GM19452 (cell line): ENCODE measurements around the gene INO80C.
"Not testable (repeated sequence)": the region's sequence is repeated elsewhere in the genome, so short reads cannot be mapped to it uniquely, and the experiment has no call there.

ENCODE experiments used
- ATAC-seq: cut with Tn5 transposase; IDR thresholded peaks from one replicate; pipeline ENCODE4 v1.9.1; 2021; ENCODE audit not compliant: unreplicated experiment

The INO80C gene

GRCh38 chr18:35463827-35464226 is 33.9 kb downstream of the INO80C start:
- ATAC-seq, result no peak

DNA sequence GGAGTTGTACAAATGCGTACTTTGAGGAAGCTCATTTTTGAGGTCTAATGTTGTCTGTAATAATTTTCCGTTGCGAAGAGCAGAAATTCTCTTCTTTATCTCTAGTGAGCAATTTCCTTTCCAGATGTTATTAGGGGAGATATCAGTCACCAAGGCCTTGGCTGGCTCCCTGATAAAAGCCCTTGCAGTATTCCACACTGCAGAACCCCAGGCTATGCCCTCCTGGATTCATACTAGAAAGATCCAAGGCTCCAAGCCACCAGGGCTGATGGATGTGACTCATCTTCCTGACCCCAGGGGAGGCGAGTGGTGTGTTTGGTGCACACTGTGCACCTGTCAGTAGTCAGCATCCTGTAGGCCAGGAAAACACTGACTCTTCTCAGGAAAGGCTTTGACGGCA is 34.7 kb downstream of the INO80C start:
- ATAC-seq, result no peak

- no peak for ATAC-seq
Observed at GRCh38 chr18:35460736-35461161, 37.0 kb downstream of the INO80C start.

GRCh38 chr18:35459997-35460396 is 37.8 kb downstream of the INO80C start:
- ATAC-seq, result no peak

DNA sequence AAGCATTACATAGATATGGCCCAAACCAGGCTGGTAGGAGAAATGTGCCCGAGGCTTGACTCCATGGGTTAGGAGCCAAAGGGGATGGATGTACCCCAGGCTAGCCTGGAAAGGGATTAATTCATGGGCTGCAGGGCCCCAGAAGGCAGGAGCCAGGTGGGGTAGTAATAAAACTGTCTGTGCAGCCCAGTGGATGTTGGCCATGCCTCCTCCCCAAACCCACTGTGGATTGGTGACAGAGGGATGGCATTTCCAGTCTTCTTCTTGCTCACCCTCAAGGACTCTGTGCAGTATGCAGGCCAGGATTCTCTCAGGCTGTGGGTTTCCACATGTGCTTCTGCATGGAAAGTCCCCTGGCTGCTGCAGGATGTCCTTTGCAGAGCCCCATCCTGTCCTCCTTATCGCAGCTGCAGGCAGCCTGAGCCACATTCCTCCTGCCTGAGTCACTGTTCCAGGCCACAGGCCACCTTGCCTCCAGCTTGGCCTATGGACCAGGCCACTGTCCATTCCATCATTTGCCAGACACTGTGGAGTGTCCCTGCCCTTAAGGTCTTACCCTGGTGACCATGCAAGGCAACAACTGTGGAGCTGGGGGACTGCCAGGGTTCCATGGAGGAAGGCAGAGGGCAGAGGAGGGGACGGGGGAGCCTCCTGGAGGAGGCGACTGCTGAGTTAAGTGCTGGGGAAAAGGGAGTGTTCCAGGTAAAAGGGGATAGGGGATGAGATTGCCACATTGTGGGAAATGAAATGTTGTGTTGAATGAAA is 38.9 kb downstream of the INO80C start:
- peak; percentile 60 for ATAC-seq

DNA sequence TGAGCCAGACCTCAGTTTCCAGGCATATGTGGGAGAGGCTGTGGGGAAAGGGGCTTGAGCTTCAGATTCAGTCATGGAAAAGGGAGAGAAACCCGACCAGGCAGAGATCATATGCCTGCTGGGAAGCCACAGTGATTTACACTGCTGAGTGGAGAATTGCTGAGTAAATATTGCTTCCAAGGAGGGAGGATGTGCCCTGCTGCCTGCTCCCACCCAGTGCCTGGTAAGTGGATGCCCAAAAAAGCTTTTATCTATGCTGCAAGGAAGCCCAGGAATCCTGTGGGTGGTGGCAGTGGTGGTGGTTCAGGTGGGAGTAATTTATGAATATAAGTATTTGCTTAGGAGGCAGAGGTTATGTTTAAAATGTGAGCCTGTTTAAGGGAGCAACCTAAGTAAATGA is 39.5 kb downstream of the INO80C start:
- ATAC-seq, result no peak

- ATAC-seq, result no peak
Observed at GRCh38 chr18:35457140-35457704, 40.5 kb downstream of the INO80C start.

GRCh38 chr18:35455926-35456763 is 41.6 kb downstream of the INO80C start:
- no peak for ATAC-seq

DNA sequence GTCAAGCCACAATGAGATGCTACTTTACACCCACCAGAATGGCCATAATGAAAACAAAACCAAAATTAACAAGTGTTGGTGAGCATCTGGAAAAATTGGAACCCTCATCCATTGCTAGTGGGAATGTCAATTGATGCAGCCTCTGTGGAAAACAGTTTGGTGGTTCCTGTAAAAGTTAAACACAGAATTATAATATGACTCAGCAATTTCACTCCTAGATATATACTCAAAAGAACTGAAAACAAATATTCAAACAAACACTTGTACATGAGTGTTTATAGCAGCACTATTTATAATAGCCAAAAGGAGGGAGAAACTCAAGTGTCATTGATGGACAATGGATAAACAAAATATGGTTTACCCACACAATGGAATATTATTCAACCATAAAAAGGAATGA is 43.0 kb downstream of the INO80C start:
- no peak for ATAC-seq

DNA sequence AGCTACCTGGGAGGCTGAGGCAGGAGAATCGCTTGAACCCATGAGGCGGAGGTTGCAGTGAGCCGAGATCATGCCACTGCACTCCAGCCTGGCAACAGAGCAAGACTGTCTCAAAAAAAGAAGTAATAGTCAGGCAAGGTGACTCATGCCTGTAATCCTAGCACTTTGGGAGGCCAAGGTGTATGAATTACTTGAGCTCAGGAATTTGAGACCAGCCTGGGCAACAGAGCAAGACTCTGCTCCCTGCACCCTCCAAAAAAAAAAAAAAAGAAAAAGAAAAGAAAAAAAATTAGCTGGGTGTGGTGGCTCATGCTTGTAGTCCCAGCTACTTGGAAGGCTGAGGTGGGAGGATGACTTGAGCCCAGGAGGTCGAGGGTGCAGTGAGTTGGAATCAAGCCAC is 44.7 kb downstream of the INO80C start:
- not testable (repeated sequence) for ATAC-seq

GRCh38 chr18:35451916-35452315 is 45.8 kb downstream of the INO80C start:
- no peak for ATAC-seq

DNA sequence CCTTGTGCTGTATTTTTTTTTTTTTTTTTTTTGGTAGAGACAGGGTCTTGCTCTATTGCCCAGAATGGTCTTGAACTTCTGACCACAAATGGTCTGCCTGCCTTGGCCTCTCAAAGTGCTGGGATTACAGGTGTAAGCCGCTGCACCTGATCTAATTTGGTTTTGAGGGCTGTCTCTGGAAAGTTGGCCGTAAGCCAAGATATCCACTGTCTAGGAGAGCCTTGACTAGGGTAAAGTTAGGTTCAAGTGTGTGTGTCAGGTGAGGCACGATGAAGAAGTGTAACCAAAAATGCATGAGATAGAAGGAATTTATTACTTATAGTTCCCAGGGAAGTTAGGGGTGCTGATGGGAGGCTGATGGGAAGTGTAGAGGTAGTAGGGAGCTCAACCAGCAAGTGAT is 46.7 kb downstream of the INO80C start:
- no peak for ATAC-seq

- no peak for ATAC-seq
Observed at GRCh38 chr18:35444636-35445035, 53.1 kb downstream of the INO80C start.

DNA sequence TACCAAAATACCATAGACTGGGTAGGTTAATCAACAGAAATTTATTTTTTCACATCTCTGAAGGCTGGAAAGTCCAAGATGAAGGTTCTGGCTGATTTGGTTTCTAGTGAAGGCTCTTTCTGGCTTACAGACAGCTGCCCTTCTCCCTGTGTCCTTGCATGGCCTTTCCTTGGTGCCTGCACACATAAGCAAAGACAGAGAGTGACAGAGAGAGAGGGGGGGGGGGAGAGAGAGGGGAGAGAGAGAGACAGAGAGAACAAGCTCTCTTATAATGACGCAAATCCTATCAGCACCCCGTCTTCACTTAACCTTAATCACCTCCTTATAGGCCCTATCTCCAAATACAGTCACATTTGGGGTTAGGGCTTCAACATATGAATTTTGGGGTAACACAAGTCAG is 53.9 kb downstream of the INO80C start:
- ATAC-seq, result no peak

DNA sequence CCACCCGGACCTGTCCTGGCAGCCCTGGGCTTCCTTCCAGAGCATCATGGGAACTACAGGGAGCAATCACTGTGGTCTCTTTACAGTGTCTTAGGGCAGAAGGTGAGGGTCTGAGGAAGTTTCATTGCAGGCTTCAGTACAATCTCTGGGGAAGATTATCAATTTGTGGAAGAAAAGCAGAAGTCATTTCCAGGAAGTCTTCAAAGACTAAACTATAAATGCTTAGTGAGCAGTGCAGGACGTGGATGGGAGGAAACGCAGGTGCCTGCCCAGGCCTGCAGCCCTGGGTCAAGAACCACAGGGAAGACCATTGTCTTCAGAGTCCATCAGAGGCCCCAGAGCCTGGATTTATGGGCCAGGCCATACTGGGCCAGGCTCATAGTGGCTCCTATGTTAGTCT is 54.3 kb downstream of the INO80C start:
- no peak for ATAC-seq

DNA sequence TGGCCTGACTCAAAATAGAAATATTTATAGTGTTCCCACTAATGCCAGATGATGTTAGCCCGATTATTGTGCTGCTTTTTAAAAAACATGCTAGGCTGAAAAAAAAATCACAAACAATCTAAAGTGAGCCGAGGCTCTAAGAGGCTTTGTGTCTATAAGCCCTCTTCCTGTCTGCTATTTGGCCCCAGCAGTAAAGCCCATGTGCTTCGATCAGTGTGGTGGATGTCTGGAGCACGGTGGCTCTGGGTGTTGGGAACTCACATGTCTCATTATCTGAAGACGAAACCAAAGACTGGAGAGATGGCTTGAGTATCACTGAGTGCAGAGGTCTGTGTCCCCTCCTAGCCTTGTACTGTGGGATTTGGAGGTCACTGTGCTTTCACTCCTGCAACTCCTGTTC is 55.1 kb downstream of the INO80C start:
- ATAC-seq, result no peak

DNA sequence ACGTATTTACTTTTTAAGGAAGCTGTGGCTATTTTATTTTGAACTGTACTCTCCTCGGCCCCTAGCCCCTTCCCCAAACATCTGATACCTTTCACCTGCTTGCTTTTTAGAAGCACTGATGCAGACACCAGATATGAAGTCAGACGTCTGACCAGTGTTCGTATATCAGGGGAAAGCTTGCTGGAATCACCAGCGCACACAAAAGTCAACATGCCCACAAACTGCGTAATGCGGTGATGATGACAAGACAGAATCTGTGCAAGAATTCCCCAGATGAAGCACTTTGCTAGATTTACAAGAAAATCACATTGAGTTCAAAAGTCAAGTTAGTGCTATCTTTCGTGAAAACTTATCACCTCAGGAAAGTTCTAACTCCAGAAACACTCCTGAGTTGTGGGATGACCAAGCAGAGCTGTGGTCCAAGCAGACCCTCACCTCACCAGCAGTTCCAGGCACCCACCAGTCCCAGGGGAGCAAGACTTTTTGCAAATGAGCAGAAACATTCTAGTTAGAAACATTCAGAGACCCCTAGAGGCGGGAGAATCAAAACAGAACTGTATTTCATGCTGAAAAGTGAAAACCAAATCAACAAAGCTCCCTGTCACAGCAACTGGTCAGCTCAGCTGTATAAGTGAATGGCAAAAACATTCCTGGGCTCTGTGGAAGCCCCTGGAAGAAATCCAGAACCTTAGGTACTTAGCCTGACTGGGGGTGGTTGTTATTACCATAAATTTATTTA is 55.7 kb downstream of the INO80C start:
- ATAC-seq, result no peak

DNA sequence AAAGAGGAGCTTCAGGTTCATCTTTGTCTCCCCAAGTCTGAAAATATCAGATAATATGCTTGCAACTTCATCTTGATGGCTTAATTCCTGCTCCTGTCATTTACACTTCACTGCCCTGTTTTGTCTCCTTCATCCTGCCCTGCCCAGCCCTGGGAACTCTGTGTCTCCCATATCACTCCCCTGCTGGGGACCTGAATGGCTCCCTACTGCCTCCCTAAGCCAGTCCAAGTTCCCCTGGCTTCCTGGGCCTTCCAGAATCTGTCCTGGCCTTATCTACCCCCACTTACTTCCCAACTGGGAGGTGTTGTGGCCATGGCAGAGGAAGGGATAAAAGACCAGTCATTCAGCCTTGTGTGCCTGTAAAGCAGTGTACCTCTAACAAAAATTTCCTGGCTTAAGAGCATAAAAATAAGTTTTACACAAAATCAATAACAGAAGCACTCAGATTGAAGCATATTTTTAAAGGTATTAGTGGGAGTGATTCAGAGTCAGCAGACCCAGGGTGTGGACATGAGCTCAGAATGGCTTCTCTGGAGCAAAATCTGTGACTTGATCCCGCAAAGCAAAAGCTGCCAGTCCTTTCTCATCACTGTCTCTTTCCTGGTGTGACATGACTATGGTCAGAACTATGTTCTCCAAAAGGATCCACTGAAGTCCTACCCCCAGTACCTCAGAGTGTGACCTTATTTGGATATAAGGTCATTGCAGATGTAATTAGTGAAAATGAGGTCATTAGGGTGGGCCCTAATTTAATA is 59.1 kb downstream of the INO80C start:
- ATAC-seq, result no peak

GRCh38 chr18:35437836-35438235 is 59.9 kb downstream of the INO80C start:
- no peak for ATAC-seq

DNA sequence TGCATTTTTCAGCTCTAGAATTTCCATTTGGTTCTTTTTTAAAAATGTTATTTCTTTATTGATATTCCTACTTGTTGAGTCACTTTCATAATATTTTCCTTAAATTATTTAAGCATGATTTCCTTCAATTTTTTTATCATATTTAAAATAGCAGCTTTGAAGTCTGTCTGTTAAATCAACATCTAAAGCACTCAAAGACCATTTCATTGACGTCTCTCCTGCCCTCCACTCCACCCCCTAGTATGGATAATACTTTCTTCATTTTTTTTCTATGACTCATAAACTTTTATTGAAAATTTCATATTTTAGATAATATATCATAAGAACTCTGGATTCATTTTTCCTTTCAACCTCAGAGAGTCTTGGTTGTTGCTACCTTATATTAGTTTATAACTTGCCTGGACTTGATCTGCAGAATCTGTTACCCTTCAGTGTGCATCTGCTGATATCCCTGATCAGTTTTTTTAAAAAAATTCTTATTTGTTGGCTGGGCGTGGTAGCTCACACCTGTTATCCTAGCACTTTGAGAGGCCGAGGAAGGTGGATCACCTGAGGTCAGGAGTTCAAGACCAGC is 61.6 kb downstream of the INO80C start:
- ATAC-seq, result no peak
